Measurements from ENCODE around the gene FAAP20. TPM values are rescaled to one million over a fixed set of nuclear protein-coding genes. Genes with fewer than 3 reads are reported as not detected.

FAAP20 gene
- total RNA-seq, 1 donor from 2014 or later = 25.1 TPM

- no peak for DNase-seq (ENCODE audit: low read depth, low spot score)
Measured at GRCh38 chr1:2180297-2181245, 14.0 kb downstream of the FAAP20 start.

DNA sequence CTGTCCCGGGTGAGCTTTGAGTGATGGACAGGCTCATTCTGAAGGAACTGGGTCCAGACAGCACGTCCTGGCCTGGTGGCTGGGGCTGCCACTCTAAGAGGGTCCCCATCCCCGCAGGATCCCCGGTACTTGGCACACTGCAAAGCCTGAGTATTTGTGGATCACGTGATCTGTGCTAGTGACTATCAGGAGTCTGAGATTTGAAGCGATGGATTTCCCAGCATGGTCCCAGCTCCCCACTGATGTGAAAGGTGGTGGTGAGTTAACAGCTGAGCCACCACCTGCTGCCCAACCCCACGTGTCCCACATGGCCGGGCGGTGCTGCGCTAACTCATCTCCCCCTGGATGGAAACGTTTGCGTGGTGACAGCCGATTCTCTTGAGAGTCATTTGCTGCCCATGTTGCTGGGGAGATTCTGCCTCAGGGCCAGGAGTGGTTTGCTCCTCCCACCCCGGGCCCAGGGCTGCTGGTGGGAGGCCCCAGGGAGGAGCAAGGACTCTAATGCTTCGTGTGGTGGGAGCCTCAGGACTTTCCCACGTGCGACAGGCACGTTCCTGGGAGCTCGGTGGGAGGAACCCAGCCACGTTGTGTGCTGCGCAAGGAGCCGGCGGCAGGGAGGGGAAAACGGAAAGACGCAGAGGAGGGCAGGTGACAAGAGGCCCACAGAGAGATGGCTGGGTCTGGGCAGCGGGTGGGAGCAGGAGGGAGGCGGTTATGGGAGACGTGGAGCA lies 15.1 kb downstream of the FAAP20 start:
- DNase-seq (ENCODE audit: low read depth, low spot score) = no peak

DNA sequence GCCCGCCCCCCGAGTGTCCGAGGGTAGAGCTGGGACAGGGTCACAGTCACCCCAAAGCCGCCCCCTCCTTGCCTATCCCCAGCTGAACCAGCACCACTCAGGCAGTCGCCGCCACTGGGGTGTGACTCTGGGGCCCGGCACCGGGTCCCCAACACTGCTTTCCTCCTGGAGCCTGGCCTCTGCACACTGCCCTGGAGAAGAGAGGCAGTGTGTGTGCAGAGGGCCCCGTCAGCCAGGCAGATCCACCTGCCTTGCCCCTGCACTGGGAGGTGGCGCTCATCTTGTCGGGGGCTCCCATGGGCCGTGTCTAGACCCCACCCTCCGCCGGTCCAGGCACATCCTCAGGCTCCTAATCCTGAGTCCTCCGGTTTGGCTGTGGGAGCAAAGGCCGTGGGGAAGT lies 15.7 kb downstream of the FAAP20 start:
- no peak for DNase-seq (ENCODE audit: low read depth, low spot score)

DNA sequence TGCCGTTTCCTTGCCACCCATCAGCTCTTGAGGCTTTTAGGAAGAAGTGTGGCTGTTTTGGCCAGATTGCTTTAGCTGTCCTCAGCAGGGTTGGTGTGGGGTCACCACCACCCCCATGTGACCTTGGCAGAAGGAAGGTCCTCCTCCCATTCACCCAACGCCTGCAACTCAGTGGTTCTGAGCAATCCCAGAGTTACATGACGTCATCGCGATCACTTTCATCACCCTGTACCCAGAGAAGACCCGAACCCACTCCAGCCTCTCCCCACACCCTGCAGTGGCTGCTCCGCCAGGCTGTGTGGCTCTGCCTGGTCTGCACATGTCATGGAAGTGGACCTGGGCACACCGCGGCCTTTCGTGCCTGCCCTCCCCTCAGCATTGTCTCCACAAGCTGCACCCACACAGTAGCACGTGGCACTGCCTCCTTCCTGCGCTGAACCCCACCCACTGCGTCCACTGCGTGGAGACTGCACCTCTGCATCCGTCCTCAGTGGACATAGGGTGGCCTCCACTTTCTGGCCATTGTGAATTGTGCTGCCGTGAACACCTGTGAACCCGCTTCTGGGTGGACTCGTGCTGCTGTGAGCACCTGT lies 16.5 kb downstream of the FAAP20 start:
- DNase-seq (ENCODE audit: low read depth, low spot score) = no peak

DNA sequence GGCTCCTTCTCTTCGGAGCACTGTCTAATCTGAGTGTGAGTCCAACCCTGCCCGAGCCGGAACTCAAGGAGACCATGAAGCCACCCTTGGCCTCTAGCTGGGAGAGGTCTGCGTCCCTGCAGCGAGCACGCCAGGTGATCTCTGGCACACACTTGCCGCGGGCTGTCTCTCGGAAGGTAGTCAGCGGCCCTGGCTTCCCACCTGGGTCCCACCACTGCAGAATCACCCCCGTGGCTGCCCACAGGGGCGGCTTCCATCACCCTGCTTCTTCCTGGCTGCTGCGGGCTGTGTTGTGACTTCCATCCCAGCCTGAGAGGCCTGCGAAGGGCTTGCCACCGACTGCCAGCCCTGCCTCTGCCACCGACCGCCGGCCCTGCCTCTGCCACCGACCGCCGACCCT lies 17.0 kb downstream of the FAAP20 start:
- DNase-seq (ENCODE audit: low read depth, low spot score) = no peak

DNA sequence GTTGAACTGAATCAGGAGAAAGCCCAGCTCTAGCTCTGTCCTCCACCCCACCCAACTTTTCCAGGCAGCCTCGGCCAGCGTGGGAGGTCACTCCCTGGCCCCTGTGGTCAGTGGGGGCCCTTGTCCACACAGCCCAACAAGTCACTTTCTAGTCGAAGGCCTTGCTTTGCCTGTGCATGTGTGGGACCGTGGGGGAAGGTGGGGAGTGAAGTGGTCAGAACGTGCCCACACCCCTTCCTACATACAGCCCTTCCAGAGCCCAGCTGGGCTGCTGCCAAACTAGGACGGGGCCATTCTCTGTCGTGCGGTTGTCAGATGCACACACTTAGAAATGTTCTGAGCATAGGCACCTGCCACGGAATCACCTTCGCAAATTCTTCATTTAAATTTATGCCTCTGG lies 18.0 kb downstream of the FAAP20 start:
- no peak for DNase-seq (ENCODE audit: low read depth, low spot score)

GRCh38 chr1:2175681-2176454 lies 18.7 kb downstream of the FAAP20 start:
- DNase-seq (ENCODE audit: low read depth, low spot score) = no peak

GRCh38 chr1:2175055-2175414 lies 19.5 kb downstream of the FAAP20 start:
- DNase-seq (ENCODE audit: low read depth, low spot score) = no peak

DNA sequence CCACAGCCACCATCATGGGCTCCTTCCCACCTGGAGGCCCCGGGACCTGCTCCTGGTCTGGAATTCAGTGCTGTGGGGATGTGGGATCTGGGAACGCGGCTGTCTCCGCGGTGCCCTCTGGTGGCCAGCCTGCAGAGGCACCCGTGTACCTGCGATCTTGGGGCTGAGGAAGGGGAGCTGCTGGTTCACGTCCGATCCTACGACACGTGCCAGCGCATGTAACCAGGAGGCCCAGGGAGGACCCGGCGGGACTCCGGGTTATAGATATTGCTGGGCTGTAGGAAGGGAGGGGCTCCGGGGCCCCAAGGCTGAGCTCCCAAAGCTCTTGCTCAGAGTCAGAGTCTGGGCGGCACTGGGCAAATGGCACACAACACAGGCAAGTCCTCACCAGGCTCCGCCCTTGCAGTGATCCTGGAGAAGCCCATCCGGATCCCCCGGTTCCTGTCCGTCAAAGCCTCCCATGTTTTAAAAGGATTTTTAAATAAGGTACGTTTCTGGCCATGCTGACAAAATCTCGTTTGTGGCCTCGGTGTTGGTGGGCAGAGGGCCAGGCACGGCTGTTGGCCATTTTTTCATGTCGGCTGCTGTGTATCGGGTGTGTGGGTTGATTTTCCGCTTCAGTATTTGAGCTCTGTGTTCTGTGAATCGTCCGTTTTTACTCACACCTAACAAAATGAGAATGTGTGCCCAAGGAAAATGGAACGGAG lies 20.1 kb downstream of the FAAP20 start:
- no peak for DNase-seq (ENCODE audit: low read depth, low spot score)

- no peak for DNase-seq (ENCODE audit: low read depth, low spot score)
Measured at GRCh38 chr1:2173546-2174347, 20.8 kb downstream of the FAAP20 start.

GRCh38 chr1:2172551-2173146 lies 21.9 kb downstream of the FAAP20 start:
- DNase-seq (ENCODE audit: low read depth, low spot score) = no peak

GRCh38 chr1:2172012-2172411 lies 22.6 kb downstream of the FAAP20 start:
- DNase-seq (ENCODE audit: low read depth, low spot score) = no peak

- no peak for DNase-seq (ENCODE audit: low read depth, low spot score)
Measured at GRCh38 chr1:2170211-2170610, 24.4 kb downstream of the FAAP20 start.

- DNase-seq (ENCODE audit: low read depth, low spot score) = no peak
Measured at GRCh38 chr1:2169200-2169836, 25.3 kb downstream of the FAAP20 start.

DNA sequence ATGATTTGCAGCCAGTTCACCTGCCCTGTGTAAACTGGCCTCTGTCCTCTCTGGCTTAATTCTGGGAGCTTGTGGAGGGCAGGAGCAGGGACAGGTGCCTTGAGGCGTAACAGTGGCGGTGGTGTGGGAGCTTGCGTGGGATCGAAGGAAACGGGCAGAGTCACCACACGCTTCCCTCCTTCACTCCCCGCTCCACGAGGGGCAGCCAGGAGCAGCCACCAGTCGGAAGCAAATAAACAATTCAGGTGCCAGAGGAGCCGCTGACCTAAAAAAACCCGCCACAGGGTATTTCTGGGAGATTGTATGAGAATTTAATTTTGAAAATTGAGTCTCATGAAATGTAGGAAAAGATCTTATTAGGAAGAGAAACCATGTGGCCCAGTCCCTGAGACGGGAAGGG lies 26.0 kb downstream of the FAAP20 start:
- no peak for DNase-seq (ENCODE audit: low read depth, low spot score)

DNA sequence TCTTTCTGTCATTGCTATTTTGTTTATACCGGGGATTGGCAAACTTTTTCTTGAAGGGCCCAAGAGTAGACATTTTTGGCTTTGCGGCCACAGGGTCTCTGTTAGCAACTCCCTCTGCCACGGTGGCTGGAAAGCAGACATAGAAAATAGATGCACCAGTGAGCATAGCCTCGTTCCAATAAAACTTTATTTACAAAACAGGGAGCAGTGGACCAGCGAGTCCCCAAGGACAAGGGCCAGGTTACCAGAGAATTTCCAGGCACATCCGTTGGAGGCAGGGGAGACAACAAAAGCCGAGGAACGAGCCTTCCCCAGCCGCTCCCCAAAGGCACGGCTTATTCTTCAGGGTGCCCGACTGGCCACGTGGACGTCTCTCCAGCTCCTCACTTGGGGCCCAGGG lies 26.5 kb downstream of the FAAP20 start:
- DNase-seq (ENCODE audit: low read depth, low spot score) = no peak

DNA sequence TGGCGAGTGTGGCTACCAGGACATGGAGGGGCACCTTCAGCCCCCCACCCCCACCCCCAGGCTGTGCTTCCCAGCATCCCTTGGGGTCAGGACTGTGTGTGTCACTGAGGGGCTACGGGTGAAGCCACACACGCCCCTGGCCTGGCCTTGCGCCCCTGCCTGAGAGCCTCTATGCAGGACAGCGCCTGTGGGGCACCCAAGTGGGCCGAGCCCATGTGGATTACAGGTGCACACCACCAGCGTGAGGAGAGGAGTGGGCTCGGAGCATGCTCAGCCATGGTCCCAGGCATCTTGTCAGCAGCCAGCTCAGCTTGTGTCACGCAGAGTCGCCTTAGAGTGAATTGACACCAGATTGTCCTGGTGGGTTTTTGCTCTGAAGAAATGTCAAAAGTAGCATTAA lies 27.9 kb downstream of the FAAP20 start:
- DNase-seq (ENCODE audit: low read depth, low spot score) = no peak

GRCh38 chr1:2166254-2166653 lies 28.3 kb downstream of the FAAP20 start:
- DNase-seq (ENCODE audit: low read depth, low spot score) = no peak

DNA sequence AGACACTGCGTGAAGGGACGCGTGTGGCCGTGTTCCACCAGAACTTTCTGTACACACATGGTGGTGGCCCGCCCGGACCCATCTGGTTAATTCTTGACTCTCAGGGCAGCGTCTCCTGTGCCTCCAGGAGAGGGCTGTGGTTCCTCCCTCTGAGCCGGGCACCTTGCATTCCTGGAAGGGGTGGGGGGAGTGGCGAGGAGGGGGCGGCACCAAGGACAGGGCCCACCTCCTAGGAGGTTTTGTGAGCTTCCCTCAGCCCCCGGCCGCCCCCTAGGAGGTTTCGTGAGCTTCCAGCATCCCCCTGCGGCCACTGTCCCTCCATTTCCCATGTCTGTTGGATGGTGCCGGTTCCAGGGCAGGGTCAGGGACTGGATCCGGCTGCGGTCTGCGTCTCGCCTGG lies 28.9 kb downstream of the FAAP20 start:
- no peak for DNase-seq (ENCODE audit: low read depth, low spot score)
